Measurements from ENCODE around the gene UQCC3. TPM values are rescaled to one million over a fixed set of nuclear protein-coding genes. Genes with fewer than 3 reads are reported as not detected.

The UQCC3 gene
- polyA plus RNA-seq, 1 of the 3 experiments (the other 2 are of a cell fraction): 24.8 TPM

- CTCF ChIA-PET: interaction anchor here (1.2 to 2.4 kb wide), 5 partner anchors 56 to 253 kb away, joined by 3 to 10 read pairs (median 4); partner anchors contain the start of genes SLC3A2 and TUT1
- Histone ChIP-seq H3K9ac (no peak overlapping the region), H3K27me3 (ENCODE audit: insufficient read depth) (no peaks in the 10 kb centered on the region), H3K4me2 (no peak overlapping the region), H4K20me1 (ENCODE audit: insufficient read depth) (0 out of 2 replicates have a peak, but pooled peaks cover 5% of the 10 kb centered on the region), H3K9me3 (no peaks in the 10 kb centered on the region), H3F3A (replicated peaks; ENCODE audit: insufficient read depth) (peaks cover 5% of the 10 kb centered on the region), H3K4me3 (ENCODE audit: low read depth in 2 of 2, low read length in 1 of 2) (no peak overlapping the region), H3K36me3 (replicated peaks in 1 of 2; ENCODE audit: control insufficient read depth in 1 of 2, insufficient read depth in 2 of 2, low read length in 1 of 2) (peaks cover 21 to 25% of the 10 kb centered on the region in 2 experiments), H3K27ac (ENCODE audit: low read depth in 2 of 2, low read length in 1 of 2) (no peak overlapping the region), H2AFZ (ENCODE audit: low read depth) (no peak overlapping the region), H3K4me1 (ENCODE audit: control insufficient read depth in 1 of 2, insufficient read depth in 2 of 2, low read depth in 1 of 2, low read length in 1 of 2) (peaks cover 7 to 13% of the 10 kb centered on the region in 2 experiments; a peak in 2 of 4 replicates), H3K79me2 (ENCODE audit: insufficient read depth) (peaks cover 63% of the 10 kb centered on the region), H3K9me2 (no peaks in the 10 kb centered on the region)
- WGBS (ENCODE audit: low lambda C conversion rate): 71% methylated on average over 2 of the region's 6 CpGs
- TF ChIP-seq USF2 (IDR thresholded peaks at IDR 0.05; ENCODE audit: borderline replicate concordance, low read depth, low read length) (no peak), ZBTB33 (IDR thresholded peaks at IDR 0.05; ENCODE audit: borderline replicate concordance, low read depth) (no peak), SMC3 (IDR thresholded peaks at IDR 0.05; ENCODE audit: low read depth, low read length) (no peak), EZH2phosphoT487 (IDR thresholded peaks at IDR 0.05; ENCODE audit: borderline replicate concordance, low read depth) (no peak), NRF1 (IDR thresholded peaks at IDR 0.05; ENCODE audit: low read depth, low read length) (no peak), RFX5 (IDR thresholded peaks at IDR 0.05; ENCODE audit: low read length) (no peak), TEAD4 (IDR thresholded peaks at IDR 0.05; ENCODE audit: borderline replicate concordance, insufficient read depth) (no peak), FOXJ3 (CRISPR knock-in tag; IDR thresholded peaks at IDR 0.05) (no peak), ELF1 (IDR thresholded peaks at IDR 0.05) (no peak)
- TF ChIP-seq, protein P1, sequence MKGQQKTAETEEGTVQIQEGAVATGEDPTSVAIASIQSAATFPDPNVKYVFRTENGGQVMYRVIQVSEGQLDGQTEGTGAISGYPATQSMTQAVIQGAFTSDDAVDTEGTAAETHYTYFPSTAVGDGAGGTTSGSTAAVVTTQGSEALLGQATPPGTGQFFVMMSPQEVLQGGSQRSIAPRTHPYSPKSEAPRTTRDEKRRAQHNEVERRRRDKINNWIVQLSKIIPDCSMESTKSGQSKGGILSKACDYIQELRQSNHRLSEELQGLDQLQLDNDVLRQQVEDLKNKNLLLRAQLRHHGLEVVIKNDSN (IDR thresholded peaks at IDR 0.05; ENCODE audit: borderline replicate concordance, low read depth): no peak
- POLR2A ChIA-PET: interaction anchor here (1.3 to 7.3 kb wide), 2 partner anchors 17 to 56 kb away, joined by 6 to 52 read pairs; partner anchors contain the start of genes C11orf98, CSKMT and TUT1
- no peak for DNase-seq
These were observed 23.9 kb upstream of the UQCC3 start for GRCh38 chr11:62647609-62648005.

DNA sequence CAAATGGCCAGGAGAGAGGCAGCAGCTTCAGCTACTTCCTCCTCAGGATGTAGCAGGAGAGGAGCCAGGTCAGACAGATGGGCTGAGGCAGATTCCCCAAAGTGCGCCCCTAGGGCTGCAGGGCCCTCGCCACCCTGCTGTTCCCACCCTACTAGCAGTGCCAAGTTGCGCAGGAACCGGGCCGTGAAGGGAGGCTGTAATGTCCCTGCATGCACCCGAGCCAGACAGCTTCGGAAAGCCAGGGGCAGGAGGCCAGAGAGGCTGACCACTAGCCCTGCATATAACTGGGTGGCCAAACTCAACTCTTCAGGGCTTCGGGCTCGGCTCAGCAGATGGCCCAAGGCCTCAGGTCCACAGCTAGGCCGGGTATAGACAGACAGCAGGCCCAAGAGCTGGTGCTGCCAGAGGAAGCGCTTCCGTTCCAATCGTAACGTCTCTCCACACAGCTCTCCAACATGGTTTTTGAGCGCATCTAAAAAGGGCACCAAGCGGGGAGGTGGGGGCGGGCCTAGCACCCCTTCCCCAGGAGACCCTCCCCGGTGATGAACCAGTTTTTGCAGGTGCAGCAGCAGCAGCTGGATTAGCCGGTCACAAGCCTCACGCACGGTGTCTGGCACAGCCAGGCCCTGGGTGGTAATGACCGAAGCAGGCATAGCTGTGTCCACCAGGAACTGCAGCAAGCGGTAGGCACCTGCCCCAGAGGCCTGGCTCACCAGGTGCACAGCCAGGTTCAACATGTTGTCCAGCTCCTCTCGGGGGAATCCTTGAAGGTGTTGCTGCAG is 23.1 kb upstream of the UQCC3 start:
- Histone ChIP-seq H3F3A (replicated peaks; ENCODE audit: insufficient read depth) (peaks cover 5% of the 10 kb centered on the region), H4K20me1 (ENCODE audit: insufficient read depth) (0 out of 2 replicates have a peak, but pooled peaks cover 5% of the 10 kb centered on the region), H3K36me3 (replicated peaks in 1 of 2; ENCODE audit: control insufficient read depth in 1 of 2, insufficient read depth in 2 of 2, low read length in 1 of 2) (peaks cover 16 to 17% of the 10 kb centered on the region in 2 experiments), H3K9me2 (no peaks in the 10 kb centered on the region), H3K79me2 (ENCODE audit: insufficient read depth) (peaks cover 60% of the 10 kb centered on the region), H3K9me3 (no peaks in the 10 kb centered on the region), H3K4me3 (ENCODE audit: low read depth in 2 of 2, low read length in 1 of 2) (no peak overlapping the region), H3K27ac (ENCODE audit: low read depth in 2 of 2, low read length in 1 of 2) (no peak overlapping the region), H3K27me3 (ENCODE audit: insufficient read depth) (no peaks in the 10 kb centered on the region), H2AFZ (ENCODE audit: low read depth) (no peak overlapping the region), H3K4me2 (no peak overlapping the region), H3K4me1 (ENCODE audit: control insufficient read depth in 1 of 2, insufficient read depth in 2 of 2, low read depth in 1 of 2, low read length in 1 of 2) (peaks cover 7 to 13% of the 10 kb centered on the region in 2 experiments; a peak in 2 of 4 replicates), H3K9ac (no peak overlapping the region)
- WGBS (ENCODE audit: low lambda C conversion rate): 92% methylated on average over 8 of the region's 24 CpGs
- DNase-seq: no peak
- POLR2A ChIA-PET: interaction anchor here (0.5 to 7.3 kb wide), 4 partner anchors 16 to 193 kb away, joined by 3 to 52 read pairs (median 4); partner anchors contain the start of genes C11orf98, CSKMT and TUT1
- CTCF ChIA-PET: interaction anchor here (1.2 to 2.4 kb wide), 6 partner anchors 36 to 254 kb away, joined by 3 to 10 read pairs (median 4); partner anchors contain the start of genes SLC3A2 and TUT1
- TF ChIP-seq, protein P2, sequence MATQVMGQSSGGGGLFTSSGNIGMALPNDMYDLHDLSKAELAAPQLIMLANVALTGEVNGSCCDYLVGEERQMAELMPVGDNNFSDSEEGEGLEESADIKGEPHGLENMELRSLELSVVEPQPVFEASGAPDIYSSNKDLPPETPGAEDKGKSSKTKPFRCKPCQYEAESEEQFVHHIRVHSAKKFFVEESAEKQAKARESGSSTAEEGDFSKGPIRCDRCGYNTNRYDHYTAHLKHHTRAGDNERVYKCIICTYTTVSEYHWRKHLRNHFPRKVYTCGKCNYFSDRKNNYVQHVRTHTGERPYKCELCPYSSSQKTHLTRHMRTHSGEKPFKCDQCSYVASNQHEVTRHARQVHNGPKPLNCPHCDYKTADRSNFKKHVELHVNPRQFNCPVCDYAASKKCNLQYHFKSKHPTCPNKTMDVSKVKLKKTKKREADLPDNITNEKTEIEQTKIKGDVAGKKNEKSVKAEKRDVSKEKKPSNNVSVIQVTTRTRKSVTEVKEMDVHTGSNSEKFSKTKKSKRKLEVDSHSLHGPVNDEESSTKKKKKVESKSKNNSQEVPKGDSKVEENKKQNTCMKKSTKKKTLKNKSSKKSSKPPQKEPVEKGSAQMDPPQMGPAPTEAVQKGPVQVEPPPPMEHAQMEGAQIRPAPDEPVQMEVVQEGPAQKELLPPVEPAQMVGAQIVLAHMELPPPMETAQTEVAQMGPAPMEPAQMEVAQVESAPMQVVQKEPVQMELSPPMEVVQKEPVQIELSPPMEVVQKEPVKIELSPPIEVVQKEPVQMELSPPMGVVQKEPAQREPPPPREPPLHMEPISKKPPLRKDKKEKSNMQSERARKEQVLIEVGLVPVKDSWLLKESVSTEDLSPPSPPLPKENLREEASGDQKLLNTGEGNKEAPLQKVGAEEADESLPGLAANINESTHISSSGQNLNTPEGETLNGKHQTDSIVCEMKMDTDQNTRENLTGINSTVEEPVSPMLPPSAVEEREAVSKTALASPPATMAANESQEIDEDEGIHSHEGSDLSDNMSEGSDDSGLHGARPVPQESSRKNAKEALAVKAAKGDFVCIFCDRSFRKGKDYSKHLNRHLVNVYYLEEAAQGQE (IDR thresholded peaks at IDR 0.05; ENCODE audit: low read depth, low read length): no peak
- TF ChIP-seq GATA2 (CRISPR knock-in tag; IDR thresholded peaks at IDR 0.05) (no peak), POLR2AphosphoS5 (IDR thresholded peaks at IDR 0.05; ENCODE audit: low read depth, low read length) (no peak), NFIC (IDR thresholded peaks at IDR 0.05; ENCODE audit: borderline replicate concordance) (no peak), SMC3 (IDR thresholded peaks at IDR 0.05; ENCODE audit: low read depth, low read length) (no peak), TCF12 (IDR thresholded peaks at IDR 0.05) (no peak), RXRA (IDR thresholded peaks at IDR 0.05; ENCODE audit: borderline replicate concordance, low read depth) (no peak)

Measured in SK-N-SH (cell line).